ENCODE data around the gene TOP2A. TPM values are rescaled to one million over a fixed set of nuclear protein-coding genes. Genes with fewer than 3 reads are reported as not detected.
"Not testable (repeated sequence)": the region's sequence is repeated elsewhere in the genome, so short reads cannot be mapped to it uniquely, and the experiment has no call there.

TOP2A gene
- total RNA-seq, 1 donor from 2014 or later = 2.9 TPM

GRCh38 chr17:40375786-40376185 is 41.9 kb downstream of the TOP2A start:
- not testable (repeated sequence) for DNase-seq (ENCODE audit: low spot score)

GRCh38 chr17:40374821-40375498 is 42.7 kb downstream of the TOP2A start:
- DNase-seq (ENCODE audit: low spot score) = no peak

DNA sequence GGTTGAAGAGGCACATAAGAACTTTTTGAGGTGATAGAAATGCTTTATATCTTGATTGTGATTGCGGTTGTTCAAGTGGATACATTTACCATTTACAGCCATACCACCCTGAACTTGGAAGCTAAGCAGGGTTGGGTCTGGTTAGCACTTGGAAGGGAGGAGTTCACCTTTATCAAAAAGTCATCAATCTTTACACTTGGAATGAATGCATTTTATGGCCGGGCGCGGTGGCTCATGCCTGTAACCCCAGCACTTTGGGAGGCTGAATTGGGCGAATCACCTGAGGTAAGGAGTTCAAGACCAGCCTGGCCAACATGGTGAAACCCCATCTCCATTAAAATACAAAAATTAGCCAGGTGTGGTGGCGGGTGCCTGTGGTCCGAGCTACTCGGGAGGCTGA is 43.7 kb downstream of the TOP2A start:
- DNase-seq (ENCODE audit: low spot score) = no peak

DNA sequence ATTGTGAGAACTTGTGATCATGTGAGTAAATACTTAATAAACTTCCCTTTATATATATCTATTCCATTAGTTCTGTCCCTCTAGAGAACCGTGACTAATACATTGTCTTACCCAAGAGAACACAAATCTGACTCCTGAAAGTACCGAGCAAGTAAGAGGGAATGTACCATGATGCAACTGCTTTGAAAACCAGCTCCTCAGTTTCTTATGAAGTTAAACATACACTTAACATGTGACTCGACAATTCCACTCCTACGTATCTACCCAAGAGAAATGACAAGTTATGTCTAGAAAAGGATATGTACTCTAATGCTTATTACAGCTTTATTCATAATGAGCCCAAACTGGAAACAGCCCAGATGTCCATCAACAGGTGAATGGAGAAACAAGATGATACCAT is 44.4 kb downstream of the TOP2A start:
- no peak for DNase-seq (ENCODE audit: low spot score)

GRCh38 chr17:40372644-40373043 is 45.1 kb downstream of the TOP2A start:
- DNase-seq (ENCODE audit: low spot score) = not testable (repeated sequence)

- no peak for DNase-seq (ENCODE audit: low spot score)
Observed at GRCh38 chr17:40372031-40372430, 45.7 kb downstream of the TOP2A start.

GRCh38 chr17:40371261-40371929 is 46.3 kb downstream of the TOP2A start:
- DNase-seq (ENCODE audit: low spot score) = no peak

GRCh38 chr17:40369923-40370322 is 47.8 kb downstream of the TOP2A start:
- DNase-seq (ENCODE audit: low spot score) = no peak

DNA sequence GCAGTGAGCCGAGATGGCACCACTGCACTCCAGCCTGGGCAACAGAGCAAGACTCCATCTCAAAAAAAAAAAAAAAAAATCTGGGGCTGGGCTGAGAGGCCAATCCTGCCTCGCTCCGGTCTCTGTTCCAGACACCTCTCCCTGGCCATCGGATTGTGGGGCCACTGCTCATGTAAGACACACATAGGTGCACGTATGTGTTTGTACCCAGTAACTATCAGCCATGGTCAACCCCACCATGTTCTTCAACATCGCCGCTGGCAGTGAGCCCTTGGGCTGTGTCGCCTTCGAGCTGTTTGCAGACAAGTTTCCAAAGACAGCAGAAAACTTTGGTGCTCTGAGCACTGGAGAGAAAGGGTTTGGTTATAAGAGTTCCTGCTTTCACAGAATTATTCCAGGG is 50.0 kb downstream of the TOP2A start:
- not testable (repeated sequence) for DNase-seq (ENCODE audit: low spot score)

DNA sequence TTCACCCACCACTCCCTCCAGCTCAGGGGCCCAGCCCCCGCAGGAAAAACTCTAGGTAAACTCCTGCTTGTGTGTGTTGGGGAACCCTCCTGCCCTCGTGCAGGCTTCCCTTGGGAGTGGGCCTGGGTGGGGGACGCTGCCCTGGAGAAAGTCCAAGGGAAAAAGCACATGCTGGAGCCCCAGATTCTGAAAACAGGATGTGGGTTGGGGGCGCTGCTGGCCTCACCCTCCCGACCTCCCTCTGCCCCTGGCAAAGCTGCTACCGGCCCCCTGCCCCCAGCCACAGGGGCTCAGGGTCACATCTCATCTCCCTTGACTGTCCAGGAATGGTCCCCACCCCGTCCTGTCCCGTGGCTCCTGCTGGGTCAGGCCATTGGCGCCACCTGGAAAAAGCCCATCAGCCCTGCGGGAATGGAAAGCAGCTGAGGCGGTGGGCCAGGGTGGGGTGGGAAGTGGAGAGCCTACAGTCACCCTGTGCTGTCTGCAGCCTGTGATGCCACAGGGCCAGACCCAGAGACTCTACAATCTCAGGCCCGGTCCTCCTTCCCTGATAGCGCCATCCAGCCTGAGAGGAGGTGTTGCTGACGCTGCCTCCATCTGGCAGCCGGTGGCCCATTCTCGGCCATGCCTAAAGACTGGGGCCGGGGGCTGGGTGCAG is 50.7 kb downstream of the TOP2A start:
- DNase-seq (ENCODE audit: low spot score) = no peak

GRCh38 chr17:40366076-40366860 is 51.4 kb downstream of the TOP2A start:
- no peak for DNase-seq (ENCODE audit: low spot score)

DNA sequence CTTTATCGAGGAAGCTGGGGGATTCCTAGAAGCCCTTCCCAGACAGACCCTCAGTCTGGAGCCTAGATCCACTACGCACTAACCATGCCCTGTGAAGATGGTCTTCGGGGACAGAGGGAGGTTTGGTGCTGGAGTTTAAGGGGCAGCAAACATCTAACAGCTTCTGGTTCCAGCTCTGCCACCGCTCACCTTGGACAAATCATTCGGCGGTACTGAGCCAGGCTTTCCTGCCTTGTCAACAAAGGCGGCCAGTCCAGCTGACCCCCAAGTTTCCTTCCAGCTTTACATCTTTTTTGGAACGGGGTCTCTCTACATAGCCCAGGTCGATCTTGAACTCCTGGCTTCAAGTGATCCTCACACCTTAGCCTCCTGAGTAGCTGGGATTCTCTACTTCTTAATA is 52.8 kb downstream of the TOP2A start:
- DNase-seq (ENCODE audit: low spot score) = no peak

- DNase-seq (ENCODE audit: low spot score) = no peak
Observed at GRCh38 chr17:40364121-40364861, 53.4 kb downstream of the TOP2A start, which contains the start of gene GJD3. GJD3 (minus strand) TSS chr17:40364737; CDS start chr17:40363815, 922 bp downstream.

- DNase-seq (ENCODE audit: low spot score) = peak; percentile 46
Observed at GRCh38 chr17:40363111-40363827, 54.4 kb downstream of the TOP2A start.

DNA sequence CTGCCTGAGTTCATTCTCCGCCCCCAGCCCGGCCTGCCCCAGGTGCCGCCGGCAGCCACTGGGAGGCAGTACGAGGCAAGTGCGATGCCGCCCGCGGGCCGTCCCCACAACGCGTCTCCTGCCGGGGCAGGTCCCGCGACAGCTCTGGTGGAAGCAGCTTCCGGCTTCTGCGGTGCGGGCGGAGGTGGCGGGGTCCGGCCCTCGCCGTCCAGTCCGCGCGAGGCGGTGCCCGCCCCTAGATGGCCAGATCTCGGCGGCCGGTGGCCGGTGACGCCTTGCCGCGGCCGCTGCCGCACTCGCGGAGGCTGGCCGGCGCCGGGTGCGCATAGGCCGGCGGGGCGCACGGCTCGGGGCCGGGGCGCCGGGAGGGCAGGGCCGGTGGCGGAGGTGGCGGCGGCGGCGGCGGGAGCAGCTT is 55.0 kb downstream of the TOP2A start:
- peak; percentile 83 for DNase-seq (ENCODE audit: low spot score)

DNA sequence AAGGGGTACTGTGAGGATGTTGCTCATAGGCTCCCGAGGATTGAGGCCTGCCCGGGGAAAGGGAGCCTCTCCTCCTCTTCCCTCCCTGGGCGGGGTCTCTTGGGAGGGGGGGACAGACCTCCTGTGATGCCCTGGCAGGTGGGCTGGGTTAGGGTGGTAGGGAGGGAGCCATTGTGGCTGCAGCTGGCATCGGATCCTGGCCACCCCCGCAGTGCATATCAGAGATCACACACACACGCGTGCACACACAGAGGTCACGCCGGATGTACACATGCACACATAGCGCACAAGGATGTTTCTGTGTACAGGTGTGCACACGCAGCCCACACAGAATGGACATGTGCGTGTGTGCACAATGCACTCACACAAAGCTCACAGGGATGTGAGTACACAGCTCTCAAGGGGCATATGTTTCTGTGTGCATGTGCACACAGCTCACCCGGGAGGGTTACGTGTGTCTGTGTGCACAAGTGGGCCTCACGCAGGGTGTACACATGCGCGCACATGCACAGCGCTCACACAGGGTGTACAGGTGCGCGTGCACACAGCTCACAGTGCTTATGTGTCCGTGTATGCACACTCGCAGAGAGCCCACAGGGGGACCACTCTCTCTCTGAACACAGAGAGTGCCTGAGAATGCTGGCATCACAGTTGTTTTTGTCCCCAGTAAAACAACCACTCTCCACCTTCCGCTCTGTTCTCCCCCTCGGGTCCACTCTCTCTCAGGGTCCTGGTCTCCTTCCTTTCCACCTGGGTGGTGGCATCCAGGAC is 55.6 kb downstream of the TOP2A start:
- no peak for DNase-seq (ENCODE audit: low spot score)

- no peak for DNase-seq (ENCODE audit: low spot score)
Observed at GRCh38 chr17:40361063-40361924, 56.4 kb downstream of the TOP2A start.

- no peak for DNase-seq (ENCODE audit: low spot score)
Observed at GRCh38 chr17:40360091-40360490, 57.6 kb downstream of the TOP2A start.

Measured in ureter (tissue), 1 donor.